Suppressor macrophage (primary cell): ENCODE results near the gene WASF3.

Experiments
- DNase-seq, 4 experiments: peaks; one replicate each; pipeline ENCODE4 v3.0.0-alpha.2; 2020 to 2022

WASF3 gene

DNA sequence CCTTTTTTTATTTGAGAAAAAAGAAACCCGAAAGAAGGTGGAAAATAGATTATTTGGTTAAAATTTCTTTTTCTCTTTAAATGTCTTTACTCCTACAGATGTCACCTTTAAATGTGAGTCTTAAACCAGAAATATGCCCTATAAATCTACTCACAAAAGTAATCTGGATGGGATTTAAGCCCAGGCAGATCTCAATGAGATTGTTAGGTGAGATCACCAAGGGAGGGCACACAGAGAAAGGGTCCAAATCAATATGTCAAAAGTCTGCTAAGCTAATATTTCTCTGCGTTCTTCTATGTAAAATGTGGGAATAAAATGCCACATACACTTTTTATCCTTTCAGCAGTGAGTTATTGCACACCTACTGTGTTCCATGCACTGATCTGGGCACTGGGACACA lies 32.9 kb downstream of the WASF3 start:
- DNase-seq = no peak

DNA sequence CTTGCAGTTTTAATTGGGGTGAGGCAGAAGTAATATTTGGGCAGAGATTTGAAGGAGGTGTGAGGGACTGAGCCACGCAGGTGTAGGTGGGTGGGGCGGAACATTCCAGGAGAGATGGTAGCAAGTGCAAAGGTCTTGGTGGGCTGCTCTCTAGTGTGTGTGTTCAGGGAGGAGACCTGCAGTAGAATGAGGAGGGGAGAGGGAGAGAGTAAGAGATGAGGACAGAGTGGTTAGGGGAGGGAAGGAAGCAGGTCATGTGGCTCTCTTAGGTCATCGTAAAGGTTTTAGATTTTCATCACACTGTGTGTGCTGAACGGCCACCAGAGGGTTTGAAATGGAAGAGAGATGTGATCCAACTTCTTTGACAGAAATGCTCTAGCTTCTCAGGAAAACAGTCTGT lies 33.5 kb downstream of the WASF3 start:
- no peak for DNase-seq

DNA sequence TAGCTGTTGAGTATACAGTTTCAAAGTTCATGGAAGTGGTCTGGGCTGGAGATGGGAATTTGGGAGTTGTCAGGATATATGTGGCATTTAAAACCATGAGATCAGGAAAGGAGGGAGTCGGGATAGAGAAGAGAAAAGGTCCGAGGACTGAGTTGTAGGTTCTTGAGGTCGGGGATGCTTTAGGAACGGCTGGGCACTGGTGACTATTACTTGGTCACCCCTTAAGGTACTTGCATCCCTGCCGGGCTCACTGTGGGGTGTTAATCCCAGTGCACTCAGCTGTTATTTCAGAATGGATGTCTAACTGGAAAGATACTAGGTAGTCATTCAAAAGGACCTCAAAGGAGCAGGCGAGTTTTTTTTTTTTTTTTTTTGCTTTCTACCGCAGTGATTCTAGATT lies 34.2 kb downstream of the WASF3 start:
- DNase-seq = no peak

DNA sequence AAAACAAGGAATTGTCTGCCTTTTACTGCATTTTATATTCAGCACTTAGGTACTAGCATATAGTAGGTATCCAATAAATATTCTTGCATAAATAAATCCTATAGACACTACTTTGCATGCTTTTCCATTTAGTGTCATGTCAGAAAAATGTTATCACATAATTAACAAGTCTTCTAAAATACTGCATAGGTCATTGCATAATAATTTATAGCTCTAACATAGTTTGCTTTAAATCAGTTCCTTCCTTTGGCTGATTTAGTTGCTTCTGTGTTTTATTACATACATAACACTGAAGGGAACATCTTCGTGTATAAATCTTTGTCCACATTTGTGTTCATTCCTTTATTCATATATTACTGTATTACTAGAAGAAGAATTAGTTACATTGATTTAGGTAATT lies 36.2 kb downstream of the WASF3 start:
- DNase-seq = no peak

DNA sequence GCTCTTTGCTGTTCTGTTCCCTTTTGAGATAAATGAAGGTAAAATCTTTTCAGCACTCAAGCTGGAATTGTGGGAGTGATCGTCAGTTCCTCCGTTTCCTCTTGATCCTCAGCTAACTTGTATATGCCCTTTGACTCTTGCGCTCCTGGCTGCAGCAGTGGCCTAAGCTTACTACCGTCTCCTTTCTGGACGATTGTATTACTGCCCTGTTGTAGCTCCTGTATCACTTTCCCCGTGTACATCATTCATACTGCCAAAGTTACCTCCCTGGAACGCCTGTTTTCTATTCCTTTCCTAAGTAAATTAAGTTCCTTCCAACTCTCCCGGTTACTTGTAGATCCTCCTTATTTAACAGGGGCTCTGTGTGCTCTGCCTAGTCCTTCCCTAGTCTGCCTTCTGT lies 36.9 kb downstream of the WASF3 start:
- no peak for DNase-seq

DNA sequence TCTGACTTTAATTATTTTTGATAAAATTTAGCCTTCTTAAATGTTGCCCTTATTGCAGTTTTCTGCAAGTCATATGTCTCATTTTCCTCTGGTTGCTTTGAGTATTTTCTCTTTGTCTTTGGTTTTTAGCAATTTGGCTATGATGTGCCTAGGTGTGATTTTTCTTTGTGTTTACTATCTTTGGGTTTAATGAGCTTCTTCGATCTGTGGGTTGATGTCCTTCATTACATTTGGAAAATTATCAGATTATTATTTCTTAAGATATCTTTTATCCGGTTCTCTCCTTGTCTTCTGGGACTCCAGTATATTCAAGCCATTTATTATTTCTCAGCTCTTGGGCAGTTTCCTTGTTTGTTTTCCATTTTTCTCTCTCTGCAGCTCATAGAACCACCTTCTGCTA lies 39.0 kb downstream of the WASF3 start:
- no peak for DNase-seq

DNA sequence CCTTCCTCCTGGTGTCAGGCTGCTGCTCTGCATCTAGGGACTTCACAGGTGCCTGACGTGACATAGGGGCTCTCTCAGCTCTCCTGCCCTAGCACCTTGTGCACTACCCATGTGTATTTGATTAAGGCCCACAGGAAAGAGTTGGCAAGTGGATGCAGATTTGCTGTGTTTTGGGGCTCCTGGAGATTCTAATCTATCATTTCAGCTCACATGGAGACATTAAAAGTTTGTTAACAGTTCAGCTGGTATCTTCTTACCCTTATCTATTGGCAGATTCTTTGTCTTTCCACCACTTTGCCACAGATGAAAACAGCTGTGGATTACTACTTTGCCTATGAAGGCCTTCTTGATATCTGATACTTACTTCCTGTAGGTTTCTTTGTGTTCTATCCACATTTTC lies 41.9 kb downstream of the WASF3 start:
- no peak for DNase-seq

DNA sequence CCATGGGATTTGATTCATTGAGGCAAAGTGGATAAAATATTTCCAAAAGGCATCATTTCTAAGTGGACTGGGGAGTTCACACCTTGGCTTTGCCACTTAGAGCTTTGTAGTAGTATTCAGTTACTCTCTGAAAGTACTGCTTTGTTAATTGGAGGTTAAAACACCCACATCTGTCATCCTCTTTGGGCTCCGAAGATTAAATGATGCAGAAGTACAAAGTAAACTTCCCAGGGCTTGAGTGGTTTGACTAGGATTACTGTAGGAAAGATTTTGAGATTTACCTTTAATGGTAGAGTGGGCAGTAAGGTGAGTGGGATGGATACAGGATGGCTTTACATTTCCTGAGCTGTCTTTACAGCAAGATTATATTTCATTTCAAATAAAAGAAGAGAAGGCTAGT lies 42.4 kb downstream of the WASF3 start:
- DNase-seq = no peak

DNA sequence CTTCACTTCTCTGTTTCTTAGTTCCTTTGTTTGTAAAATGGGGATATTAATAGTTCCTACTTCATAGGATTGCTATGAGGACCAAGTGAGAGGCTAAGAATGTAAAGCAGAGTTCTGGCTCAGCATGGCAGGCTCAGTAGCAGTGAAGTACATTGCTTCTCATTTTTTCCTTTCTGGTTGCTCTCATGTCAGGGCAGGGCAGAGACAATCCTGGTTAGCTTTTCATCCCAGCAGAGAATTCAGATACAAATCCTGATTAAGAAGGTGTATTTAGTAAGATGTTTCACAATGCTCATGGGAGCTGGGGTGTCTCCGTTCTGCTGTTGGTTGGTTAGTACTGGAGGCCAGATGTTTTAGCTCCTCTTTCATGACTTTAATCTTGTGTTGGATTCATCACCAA lies 42.9 kb downstream of the WASF3 start:
- DNase-seq = no peak

DNA sequence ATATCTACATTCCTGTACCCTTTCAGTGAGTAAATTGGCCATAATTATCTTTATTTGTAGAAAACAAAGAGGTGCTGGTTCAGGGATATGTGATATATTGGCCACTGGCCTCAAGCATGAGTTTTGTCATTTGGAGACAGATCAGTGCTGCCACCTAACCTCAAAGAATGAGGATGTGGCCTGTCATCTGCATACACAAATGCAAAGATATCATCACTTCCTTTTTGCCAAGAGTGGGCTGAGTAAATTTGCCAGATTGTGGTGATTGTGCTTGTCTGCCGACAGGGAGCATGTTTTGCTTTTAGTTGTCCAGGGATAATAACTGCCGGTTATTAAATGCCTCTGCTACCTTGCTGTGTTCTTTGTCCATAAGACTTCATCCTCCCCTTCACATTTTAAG lies 44.2 kb downstream of the WASF3 start:
- DNase-seq = peak; percentile 1 to 46 (median 22)

DNA sequence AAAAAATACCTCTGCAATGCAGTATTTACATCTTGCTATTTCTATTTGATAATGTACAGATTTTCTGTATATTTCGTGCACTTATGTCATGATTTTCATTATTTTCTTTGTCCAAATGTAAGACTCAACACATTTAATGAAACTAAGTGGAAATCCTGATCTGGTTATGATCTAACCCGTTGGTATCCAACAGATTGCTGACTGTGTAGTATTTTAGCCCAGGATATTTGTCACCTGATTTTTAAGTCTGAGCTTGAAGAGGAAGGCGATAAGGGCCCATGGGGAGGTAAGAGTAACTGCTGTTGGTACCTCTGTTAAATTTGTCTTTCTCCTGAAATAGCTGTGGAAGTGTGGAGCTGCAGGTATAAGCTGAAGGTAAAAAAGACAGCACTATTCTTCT lies 45.3 kb downstream of the WASF3 start:
- no peak for DNase-seq

DNA sequence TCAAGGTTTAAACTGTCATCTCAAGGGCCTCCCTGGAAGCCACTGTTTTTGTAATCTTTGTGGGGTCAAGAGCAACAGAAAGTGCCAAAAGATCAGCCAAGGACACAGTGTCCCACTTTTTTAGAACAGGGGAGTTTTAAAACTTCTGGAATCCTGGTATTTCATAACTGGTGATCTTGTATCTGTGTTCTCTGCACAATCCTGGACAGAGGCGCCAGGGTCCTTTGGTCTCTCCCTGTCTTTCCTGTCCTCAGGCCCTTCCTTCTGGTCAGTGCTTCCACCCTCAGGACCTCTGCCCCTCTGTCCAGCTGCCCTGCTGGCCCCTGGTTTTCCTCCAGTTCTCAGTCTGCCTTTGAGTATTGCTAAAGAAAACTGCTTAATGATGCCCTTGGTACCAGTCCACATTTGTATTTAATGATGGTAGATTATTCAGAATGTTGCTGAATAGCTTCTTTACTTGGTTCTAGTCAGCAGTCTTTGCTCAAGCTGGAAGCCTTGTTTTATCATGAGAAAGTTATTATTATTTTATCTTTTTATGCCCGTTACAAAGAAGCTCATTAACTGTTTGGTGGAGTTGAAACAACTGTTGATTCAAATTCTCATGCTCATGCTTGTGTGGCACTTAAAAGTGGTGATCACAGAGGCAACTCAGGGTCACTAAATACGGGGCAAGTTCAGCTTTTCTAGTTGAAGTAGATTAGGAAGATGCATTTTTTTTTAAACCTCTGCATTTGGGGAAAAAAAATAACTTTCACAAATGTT lies 47.5 kb downstream of the WASF3 start:
- no peak for DNase-seq

DNA sequence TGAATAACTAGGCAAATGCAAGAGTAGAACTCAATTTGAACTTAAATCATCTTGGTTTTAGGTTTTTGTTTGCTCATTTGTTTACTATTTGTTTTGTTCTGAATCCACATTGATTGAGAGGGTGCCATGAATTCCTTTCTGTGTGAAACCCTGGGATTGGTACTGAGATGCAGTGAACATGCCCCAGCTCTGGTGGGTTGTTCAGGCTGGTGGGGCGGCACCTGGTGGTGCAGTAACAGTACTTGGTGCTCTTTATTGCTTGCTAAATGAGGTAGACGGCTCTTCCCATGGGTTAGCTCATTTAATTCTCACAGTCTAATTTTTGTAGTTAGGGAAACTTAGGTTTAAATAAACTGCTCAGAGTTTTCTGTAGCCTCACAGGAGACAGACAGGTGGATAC lies 48.4 kb downstream of the WASF3 start:
- DNase-seq = no peak

DNA sequence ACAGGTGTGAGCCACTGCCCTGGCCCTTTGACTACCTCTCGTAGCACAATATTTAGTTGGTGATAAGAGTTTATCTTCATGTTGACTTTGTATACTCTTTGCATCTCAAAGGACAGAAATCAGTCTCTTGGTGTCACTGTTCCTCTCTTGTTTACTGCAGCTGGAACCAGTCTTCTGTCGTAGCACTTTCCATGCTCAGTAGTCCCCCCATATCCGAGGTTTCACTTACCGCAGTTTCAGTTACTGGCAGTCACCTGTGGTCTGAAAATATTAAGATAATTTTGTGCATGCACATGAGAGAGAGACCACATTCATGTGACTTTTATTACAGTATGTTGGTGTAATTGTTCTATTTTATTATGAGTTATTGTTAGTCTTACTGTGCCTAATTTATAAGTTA lies 49.1 kb downstream of the WASF3 start:
- DNase-seq = no peak

DNA sequence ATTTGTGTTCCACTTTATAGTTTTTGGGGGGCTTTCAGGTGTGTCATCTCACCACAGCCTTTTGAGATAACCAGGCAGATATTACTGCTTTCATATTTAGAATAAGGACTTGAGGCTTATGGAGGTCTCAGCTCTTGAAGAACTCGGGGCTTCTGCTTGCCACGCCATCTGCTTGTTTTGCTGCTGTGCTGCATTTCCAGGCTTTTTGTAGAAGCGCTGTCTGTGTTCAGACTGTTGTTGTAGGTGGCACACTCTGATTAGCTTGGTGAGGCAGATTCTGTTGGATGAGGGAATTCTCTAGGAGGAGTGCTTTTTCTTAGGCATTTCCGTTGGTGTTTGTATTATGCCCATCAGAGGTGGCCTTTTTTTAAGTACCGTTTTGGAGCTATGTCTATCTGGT lies 57.2 kb downstream of the WASF3 start:
- DNase-seq = no peak

DNA sequence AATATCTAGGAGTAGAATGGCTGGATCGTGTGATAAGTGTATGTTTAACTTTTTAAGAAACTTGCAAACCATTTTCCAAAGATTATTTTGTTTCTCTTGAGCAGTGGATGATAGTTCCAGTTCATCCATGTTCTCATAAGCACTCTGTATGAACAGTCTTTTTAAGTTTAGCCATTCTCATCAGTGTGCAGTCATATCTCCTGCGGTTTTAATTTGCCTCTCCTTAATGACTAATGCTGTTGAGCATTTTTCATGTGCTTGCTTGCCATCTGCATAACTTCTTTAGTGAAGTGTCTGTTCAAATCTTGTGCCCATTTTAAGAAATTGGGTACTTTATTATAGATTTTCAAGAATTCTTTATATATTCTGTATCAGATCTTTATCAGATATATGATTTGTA lies 58.6 kb downstream of the WASF3 start:
- DNase-seq = no peak

DNA sequence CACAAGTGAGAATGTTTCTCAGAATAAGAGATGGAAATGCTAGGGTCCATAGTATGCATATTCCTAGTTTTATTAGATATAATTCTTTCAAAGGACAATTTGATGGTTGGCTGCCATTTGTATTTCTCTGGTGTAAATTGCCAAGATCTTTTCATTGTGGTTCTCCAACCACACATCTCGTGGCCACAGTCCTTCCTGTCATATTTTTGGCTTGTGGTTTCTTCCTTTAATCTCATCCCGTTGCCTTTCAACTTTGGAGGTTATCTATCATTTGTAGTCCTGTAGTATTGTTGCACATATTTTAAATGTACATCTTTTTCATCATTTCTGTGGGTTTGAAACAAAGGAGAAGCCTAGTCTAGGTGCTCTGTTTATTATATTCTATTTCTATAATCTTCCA lies 61.2 kb downstream of the WASF3 start:
- DNase-seq = no peak

DNA sequence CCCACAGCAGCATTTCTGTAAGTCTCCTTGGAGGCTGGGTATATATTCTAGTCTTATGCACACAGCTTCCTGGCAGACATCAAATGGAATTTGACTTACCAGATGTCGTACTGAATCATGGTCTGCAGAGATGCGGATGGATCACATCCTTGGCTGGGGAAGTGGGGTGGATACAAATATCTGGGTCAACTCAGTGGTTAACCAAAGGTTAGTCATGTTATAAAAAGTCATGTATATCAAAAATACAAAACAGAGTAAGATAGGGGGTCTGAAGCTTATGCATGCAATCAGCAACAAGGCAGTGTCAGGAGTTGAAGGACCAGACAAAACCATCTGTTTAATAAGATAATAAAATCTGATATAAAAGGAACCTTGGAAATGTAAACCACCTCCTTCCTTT lies 61.9 kb downstream of the WASF3 start:
- DNase-seq = no peak

DNA sequence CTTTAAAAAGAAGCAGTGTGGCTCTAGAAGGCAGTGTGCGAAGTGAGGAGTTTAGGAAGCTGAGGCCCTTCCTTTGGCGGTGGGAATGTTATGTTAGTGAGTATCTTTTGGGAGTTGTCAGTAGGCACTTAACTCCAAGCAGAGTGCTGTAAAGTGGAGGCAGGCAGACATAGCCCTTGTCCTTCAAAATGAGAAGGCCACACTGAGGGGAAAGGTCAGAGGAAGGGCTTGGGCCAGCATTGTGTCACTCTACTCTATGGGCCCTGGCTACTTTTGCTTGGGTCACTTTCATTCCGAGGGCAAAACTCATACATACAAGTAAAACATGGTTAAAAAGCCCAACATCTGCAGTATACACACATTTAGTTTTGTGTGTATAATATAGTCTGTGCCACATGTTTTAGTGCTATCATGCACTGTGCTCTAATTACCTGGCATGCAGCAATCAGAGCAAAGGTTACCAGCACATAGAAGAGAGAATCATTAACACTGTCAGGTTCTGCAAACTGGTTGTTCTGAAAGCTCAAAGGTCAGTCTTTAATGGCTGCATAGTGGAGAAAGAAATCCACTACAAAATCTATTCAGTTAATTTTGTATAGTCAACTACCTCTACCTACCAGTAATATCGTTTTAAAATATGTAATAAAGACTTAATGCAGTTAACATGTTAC lies 64.4 kb downstream of the WASF3 start:
- no peak for DNase-seq

DNA sequence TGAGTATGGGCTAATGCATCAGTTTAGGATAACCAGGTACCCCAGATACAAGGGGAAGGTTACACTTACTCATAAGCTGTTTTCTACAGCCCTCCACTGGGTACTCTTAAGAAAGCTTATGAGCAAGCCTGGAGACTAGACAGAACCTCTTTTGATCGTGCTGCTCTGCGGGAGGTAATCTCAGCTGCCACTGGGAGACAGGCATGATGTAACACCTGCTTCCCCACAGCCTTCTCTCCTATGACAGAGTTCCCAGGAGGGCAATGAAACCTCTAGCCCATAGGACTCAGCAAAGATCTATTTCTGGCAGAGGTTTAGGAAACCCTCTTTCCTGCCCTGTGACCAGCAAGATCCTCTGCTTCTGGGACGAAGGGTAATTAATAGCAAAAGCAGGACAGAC lies 65.6 kb downstream of the WASF3 start:
- DNase-seq = no peak

DNA sequence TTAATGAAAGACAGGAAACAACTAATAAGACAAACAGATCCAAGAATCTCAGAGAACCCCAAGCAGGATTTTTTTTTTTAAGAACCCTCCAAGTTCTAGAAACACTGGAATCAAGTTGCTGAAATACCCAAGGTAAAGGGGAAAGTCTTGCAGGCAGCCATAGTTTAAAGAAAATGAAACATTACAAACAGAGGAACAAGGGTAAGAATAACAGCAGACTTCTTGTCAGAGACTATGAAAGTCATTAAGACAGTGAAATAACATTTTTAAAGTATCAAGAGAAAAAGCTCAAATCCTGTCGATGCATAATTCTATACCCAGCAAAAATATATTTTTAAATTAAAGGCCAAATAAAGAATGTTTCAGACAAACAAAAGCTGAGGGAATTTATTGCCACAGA lies 67.1 kb downstream of the WASF3 start:
- no peak for DNase-seq

DNA sequence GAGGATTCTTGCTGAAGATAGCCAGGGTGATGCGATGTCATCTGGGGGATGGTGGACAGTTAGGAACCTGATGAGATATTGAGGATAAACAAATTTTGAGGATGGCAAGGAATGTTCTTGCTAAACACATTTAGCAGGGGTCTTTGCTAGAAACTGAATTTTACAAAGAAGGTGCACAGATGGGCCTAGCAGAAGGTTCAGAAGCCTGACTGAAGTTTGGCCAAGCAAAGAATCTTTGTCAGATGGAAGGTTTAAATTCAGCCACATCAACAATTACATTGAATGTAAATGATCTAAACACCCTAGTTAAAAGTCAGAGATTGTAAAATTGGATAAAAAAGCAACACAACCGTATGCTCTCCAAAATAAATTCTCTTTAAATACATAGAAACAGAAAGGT lies 68.8 kb downstream of the WASF3 start:
- DNase-seq = no peak

DNA sequence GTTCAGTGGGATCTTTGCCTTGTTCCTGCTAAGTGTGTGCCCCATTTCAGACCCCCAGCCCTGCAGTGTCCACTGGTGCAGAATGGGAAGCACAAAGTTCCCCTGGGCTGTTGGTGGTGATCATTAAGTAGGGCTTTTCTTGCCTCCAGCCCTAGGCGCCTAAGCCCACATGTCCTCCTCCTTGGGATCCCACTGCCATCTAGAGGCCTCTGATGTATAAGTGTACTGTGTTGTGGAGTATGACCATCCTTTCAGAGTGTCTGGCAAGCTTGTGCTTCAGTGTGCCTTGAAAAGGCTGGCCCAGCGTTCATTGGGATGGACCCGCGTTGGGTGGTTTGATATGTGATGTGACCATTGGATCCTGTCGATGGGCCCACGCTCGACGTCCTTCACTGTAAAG lies 71.2 kb downstream of the WASF3 start:
- no peak for DNase-seq

DNA sequence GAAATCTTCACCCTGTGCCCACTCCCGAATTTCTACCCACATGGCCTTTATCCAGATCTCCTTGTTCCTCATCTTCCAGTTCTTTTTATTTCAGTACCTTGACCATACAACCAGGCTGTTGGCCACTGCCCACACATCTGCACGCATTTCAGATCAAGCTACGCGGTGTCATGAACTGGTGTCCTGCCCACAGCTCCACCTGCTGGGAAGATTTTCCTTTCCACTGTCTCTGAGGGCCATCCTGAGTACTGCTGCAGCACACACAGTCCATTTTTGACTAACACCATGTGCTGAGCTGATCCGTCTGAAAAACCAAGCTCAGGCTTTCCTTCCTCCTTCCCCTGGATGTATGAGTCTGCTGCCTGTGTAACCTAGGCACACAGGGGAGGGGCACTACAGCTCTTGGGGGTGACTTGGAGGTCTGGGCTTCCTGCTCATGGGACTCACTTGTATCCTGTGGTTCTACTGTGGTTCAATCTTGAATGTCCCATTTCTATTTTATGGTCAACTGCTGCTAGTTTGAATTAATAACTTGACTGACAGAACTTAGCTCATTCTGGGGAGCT lies 71.9 kb downstream of the WASF3 start:
- DNase-seq = no peak
